Esophagus squamous epithelium (tissue), 5 donors: ENCODE results near the gene TSEN2. TPM values are rescaled to one million over a fixed set of nuclear protein-coding genes. Genes with fewer than 3 reads are reported as not detected.
A peak's percentile ranks its signal among the peaks of the same experiment; 100 is the strongest.

Experiments
- DNase-seq: peaks from one replicate; lab custom pipeline; 2025; lab: John Stamatoyannopoulos, UW
- H3K27ac ChIP-seq, 4 donors: fragments of 200-600 bp; sonication (generic); one replicate each; pipeline ENCODE4 v1.5.1; 2016 to 2019; ENCODE audit warnings: mild to moderate bottlenecking in 1 of 4
- H3K27me3 ChIP-seq, 4 donors: fragments of 200-600 bp; sonication (generic); 1 replicate in 3 of 4; 2 replicates in 1 of 4; pipeline versions ENCODE4 v1.5.1 to v1.6.0; 2017 to 2021; ENCODE audit warnings: antibody characterized with exemption in 1 of 4
- H3K36me3 ChIP-seq, 3 donors: fragments of 200-600 bp; sonication (generic); one replicate each; pipeline ENCODE4 v1.5.1; 2016 to 2019
- H3K4me1 ChIP-seq, 3 donors: fragments of 200-600 bp; sonication (generic); one replicate each; pipeline ENCODE4 v1.5.1; 2017 to 2019
- H3K4me3 ChIP-seq, 4 donors: fragments of 200-600 bp; sonication (generic); 1 replicate in 3 of 4; 2 replicates in 1 of 4; pipeline ENCODE4 v1.5.1; 2016 to 2019; ENCODE audit warnings: mild to moderate bottlenecking in 2 of 4, moderate library complexity in 1 of 4
- H3K9me3 ChIP-seq, 3 donors: fragments of 200-600 bp; sonication (generic); one replicate each; pipeline ENCODE4 v1.5.1; 2016 to 2019
- CTCF ChIP-seq, 6 experiments: fragments of 450-650 bp in 4 of 6; fragments of 200-600 bp in 2 of 6; sonication (generic) in 2 of 6; IDR thresholded peaks; one replicate each; pipeline ENCODE4 v1.5.1; 2016 to 2019; ENCODE audit warnings: antibody characterized with exemption in 6 of 6, mild to moderate bottlenecking in 4 of 6, moderate library complexity in 4 of 6
- POLR2A ChIP-seq, 4 donors: fragments of 450-650 bp; IDR thresholded peaks; one replicate each; pipeline ENCODE4 v1.6.1; 2017; ENCODE audit warnings: antibody characterized with exemption in 4 of 4, mild to moderate bottlenecking in 4 of 4, moderate library complexity in 3 of 4
- WGBS, 2 donors: methylation state at CpG; one replicate each; pipeline ENCODE4 v1.1.5; 2018; 5-methylcytosine and 5-hydroxymethylcytosine counted together
- intact Hi-C: fragments of 100-400 bp; cut with DNase I; formaldehyde crosslinking; loops from one replicate; pipeline ENCODE4 v1.15.0; 2022
- total RNA-seq, 4 donors: library from RNA; depleted of rRNA; stranded (reverse); fragments of >200 nt; gene quantifications; one replicate each; pipeline ENCODE4 v1.1.0, GENCODE V29; 2016
- donor health status: DM: yes; HTN: yes; CAD: no.

TSEN2 gene
- total RNA-seq, 4 donors from 2014 or later = 13.6 to 29.6 (median 14.3) TPM

- no peak for TF ChIP-seq POLR2A (IDR thresholded peaks at IDR 0.05)
- no peak for TF ChIP-seq CTCF (IDR thresholded peaks at IDR 0.05)
- intact Hi-C loops = no loop called here
- no peak overlapping the region for H3K4me3 ChIP-seq
These were observed 31.4 kb downstream of the TSEN2 start for GRCh38 chr3:12515631-12516030.

GRCh38 chr3:12516873-12517272 lies 32.6 kb downstream of the TSEN2 start:
- Histone ChIP-seq H3K4me3 (no peak overlapping the region), H3K4me1 (peaks cover 0 to 3% (median 0%) of the 10 kb centered on the region in 3 donors), H3K9me3 (no peaks in the 10 kb centered on the region), H3K27me3 (no peaks in the 10 kb centered on the region), H3K27ac (no peak overlapping the region), H3K36me3 (peaks cover 0 to 59% (median 4%) of the 10 kb centered on the region in 3 donors)
- intact Hi-C loops = no loop called here
- WGBS, 2 donors = 92 to 93% methylated on average over 10 to 11 of the region's 11 CpGs
- no peak for TF ChIP-seq CTCF (IDR thresholded peaks at IDR 0.05)
- TF ChIP-seq POLR2A (IDR thresholded peaks at IDR 0.05) = no peak
- DNase-seq = no peak

More at GRCh38 chr3:12515631-12516030, 31.4 kb downstream of the TSEN2 start:
- no peak overlapping the region for H3K27ac ChIP-seq
- peaks cover 0 to 52% (median 4%) of the 10 kb centered on the region in 3 donors for H3K36me3 ChIP-seq
- H3K27me3 ChIP-seq = no peaks in the 10 kb centered on the region
- H3K4me1 ChIP-seq = peaks cover 0 to 3% (median 0%) of the 10 kb centered on the region in 3 donors
- H3K9me3 ChIP-seq = no peaks in the 10 kb centered on the region
- DNase-seq = no peak

- peaks cover 0 to 3% (median 0%) of the 10 kb centered on the region in 3 donors for H3K4me1 ChIP-seq
- no peak for TF ChIP-seq POLR2A (IDR thresholded peaks at IDR 0.05)
- DNase-seq = no peak
- intact Hi-C loops = no loop called here
- H3K27ac ChIP-seq = peak overlapping the region in 1 of 4 donors; percentile 36
- H3K27me3 ChIP-seq = no peaks in the 10 kb centered on the region
- no peak overlapping the region for H3K4me3 ChIP-seq
- peaks cover 0 to 58% (median 4%) of the 10 kb centered on the region in 3 donors for H3K36me3 ChIP-seq
- WGBS, 2 donors = 85 to 86% methylated on average over 2 to 6 of the region's 6 CpGs
- no peaks in the 10 kb centered on the region for H3K9me3 ChIP-seq
These were observed 34.2 kb downstream of the TSEN2 start for GRCh38 chr3:12518261-12519028.

- no peak for DNase-seq
- no peak overlapping the region for H3K27ac ChIP-seq
- peaks cover 0 to 3% (median 0%) of the 10 kb centered on the region in 3 donors for H3K4me1 ChIP-seq
- H3K27me3 ChIP-seq = no peaks in the 10 kb centered on the region
- TF ChIP-seq CTCF (IDR thresholded peaks at IDR 0.05) = no peak
- no peak for TF ChIP-seq POLR2A (IDR thresholded peaks at IDR 0.05)
- H3K4me3 ChIP-seq = no peak overlapping the region
- WGBS, 2 donors = 94 to 96% methylated on average over 2 of the region's 2 CpGs
- no peaks in the 10 kb centered on the region for H3K9me3 ChIP-seq
- peaks cover 0 to 61% (median 4%) of the 10 kb centered on the region in 3 donors for H3K36me3 ChIP-seq
- intact Hi-C loops = no loop called here
These were observed 36.7 kb downstream of the TSEN2 start for GRCh38 chr3:12521010-12521409.

- peaks cover 0 to 3% (median 0%) of the 10 kb centered on the region in 3 donors for H3K4me1 ChIP-seq
- no peak overlapping the region for H3K27ac ChIP-seq
- 87 to 100% methylated on average over 1 of the region's 1 CpG for WGBS, 2 donors
- H3K9me3 ChIP-seq = no peaks in the 10 kb centered on the region
- peaks cover 0 to 78% (median 4%) of the 10 kb centered on the region in 3 donors for H3K36me3 ChIP-seq
- intact Hi-C loops = no loop called here
- no peaks in the 10 kb centered on the region for H3K27me3 ChIP-seq
- no peak for TF ChIP-seq CTCF (IDR thresholded peaks at IDR 0.05)
- TF ChIP-seq POLR2A (IDR thresholded peaks at IDR 0.05) = no peak
- DNase-seq = no peak
- no peak overlapping the region for H3K4me3 ChIP-seq
These were observed 38.4 kb downstream of the TSEN2 start for GRCh38 chr3:12522721-12523120.
